ENCODE data around the gene CD247.

CD247 gene

DNA sequence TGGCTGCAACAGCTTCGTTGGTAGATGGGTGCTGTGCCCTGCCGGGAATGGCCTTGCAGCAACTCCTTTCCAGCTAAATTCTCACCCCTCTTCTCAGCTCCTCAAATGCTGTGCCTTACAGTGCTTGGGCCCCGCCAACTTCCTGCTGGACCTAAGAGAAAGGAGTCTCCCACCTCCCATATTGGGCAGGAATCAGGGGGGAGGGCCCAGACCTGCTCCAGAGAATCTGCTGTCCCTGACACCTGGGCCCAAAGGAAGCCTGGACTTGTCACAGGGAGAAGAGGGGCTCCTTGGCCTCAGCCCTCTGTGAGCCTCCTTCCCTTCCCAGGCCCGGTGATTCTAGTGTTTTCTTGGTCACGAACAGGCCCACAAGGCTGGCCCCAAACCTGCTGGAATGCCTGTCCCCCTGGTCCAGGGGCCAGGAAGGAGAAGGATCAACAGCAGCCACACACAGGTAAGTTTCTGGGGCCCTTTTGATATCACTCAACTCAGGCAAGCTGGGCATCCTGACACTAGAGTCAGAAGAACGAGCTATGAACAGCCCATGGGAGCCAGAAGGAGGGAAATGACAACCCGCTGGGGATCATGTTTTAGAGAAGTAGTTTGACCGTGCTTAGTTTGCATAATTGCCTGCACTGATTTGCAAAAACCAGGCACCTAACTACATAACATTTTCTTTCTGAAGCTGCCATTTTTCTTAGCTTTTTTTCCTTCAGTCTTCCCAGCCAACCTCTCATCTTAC is 86.2 kb downstream of the CD247 start:
- no peak for DNase-seq (ENCODE audit: low read depth)
- in situ Hi-C loops (cut with HindIII; ENCODE audit: low sequenced_read_pairs): no loop called here
- TF ChIP-seq, protein P1, sequence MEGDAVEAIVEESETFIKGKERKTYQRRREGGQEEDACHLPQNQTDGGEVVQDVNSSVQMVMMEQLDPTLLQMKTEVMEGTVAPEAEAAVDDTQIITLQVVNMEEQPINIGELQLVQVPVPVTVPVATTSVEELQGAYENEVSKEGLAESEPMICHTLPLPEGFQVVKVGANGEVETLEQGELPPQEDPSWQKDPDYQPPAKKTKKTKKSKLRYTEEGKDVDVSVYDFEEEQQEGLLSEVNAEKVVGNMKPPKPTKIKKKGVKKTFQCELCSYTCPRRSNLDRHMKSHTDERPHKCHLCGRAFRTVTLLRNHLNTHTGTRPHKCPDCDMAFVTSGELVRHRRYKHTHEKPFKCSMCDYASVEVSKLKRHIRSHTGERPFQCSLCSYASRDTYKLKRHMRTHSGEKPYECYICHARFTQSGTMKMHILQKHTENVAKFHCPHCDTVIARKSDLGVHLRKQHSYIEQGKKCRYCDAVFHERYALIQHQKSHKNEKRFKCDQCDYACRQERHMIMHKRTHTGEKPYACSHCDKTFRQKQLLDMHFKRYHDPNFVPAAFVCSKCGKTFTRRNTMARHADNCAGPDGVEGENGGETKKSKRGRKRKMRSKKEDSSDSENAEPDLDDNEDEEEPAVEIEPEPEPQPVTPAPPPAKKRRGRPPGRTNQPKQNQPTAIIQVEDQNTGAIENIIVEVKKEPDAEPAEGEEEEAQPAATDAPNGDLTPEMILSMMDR (IDR thresholded peaks at IDR 0.05; ENCODE audit: low read depth, low read length, missing control alignments): no peak
- no peak overlapping the region for H3K4me3 ChIP-seq (ENCODE audit: low read depth, low read length)

DNA sequence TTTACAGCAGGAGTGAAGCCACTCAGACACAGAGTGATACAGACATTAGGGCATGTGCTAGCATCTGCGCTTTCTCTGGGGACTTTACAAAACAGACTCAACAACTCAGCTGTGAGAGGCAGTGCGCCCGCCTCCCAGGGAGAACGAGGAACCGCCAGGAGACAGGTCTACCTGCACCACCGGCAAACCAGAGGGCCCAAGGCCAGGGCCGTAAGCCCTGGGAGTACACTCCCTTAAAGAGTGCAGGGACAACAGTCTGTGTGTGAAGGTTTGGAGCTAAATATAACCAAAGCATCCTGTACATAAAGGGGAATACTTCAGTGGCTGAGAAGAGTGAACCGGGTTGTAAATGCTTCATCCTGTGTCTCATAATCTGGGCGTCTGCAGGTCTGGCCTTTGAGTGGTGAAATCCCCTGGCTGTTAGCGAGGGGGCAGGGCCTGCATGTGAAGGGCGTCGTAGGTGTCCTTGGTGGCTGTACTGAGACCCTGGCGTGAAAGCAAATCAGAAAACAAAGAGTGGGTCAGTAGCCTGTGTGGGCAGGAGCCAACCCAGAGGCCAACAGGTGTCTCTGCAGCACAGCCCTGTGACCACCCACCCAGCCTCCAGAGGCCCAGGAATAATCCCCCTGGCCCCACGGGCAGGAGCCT is 86.9 kb downstream of the CD247 start:
- TF ChIP-seq, protein P1 (IDR thresholded peaks at IDR 0.05; ENCODE audit: low read depth, low read length, missing control alignments): no peak
- in situ Hi-C loops (cut with HindIII; ENCODE audit: low sequenced_read_pairs): no loop called here
- no peak overlapping the region for H3K4me3 ChIP-seq (ENCODE audit: low read depth, low read length)

DNA sequence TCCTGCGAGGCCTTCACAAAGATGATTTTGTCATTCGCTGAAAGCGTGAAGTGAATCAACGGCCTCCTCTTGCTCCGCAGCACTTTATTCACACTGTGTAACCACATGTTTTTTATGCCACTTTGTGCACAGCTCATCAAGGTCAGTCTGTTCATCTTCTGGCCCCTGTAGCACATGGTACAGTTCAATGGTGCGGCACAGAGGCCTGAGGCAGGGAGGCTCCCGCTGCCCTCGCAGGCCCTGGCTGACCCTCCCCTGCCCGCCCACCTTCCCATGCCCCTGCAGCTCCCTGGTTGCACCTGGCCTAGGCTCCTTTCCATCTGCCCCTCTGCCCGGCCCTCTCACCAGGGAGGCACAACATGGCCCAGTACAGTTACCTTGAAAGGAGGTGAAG is 87.5 kb downstream of the CD247 start:
- no peak overlapping the region for H3K4me3 ChIP-seq (ENCODE audit: low read depth, low read length)
- DNase-seq (ENCODE audit: low read depth): no peak
- TF ChIP-seq, protein P1 (IDR thresholded peaks at IDR 0.05; ENCODE audit: low read depth, low read length, missing control alignments): no peak
- in situ Hi-C loops (cut with HindIII; ENCODE audit: low sequenced_read_pairs): no loop called here

More for the DNA sequence above, 86.9 kb downstream of the CD247 start:
- DNase-seq (ENCODE audit: low read depth): no peak

DNA sequence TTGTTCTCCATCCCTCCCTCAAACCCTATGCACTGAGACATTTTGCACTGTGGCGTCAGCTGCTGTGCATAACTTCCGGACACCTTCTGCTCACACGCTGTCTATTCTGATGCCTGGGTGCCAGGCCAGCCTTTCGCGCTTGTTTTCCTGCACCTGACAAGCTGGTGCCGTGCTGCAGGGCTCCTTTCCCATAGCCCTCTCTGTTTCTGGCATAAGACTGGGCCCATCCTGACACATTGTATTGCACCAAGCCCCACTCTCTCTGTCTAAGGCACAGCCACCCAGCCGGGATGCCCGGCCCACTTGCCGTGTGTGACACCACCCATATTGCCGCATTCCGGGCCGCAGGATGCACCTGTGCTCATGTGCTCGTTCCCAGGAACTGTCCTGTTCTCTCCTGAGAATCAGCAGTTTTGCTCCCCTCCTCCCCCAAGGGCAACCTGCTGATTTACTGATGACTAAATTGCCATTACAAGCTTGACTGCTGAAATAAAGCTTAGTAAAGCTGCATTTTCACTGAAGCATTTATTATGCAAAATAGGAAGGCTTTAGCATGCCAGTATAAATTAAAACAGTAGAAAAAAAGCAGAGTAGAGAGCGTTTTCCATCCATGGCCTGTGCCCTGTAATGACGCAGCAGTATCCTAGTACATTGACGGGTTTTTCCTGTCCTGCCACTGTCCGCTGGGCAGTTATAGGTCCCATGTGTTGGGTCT is 88.0 kb downstream of the CD247 start:
- DNase-seq (ENCODE audit: low read depth): no peak
- H3K4me3 ChIP-seq (ENCODE audit: low read depth, low read length): no peak overlapping the region
- in situ Hi-C loops (cut with HindIII; ENCODE audit: low sequenced_read_pairs): no loop called here
- TF ChIP-seq, protein P1 (IDR thresholded peaks at IDR 0.05; ENCODE audit: low read depth, low read length, missing control alignments): no peak

GRCh38 chr1:167429612-167430011 is 88.7 kb downstream of the CD247 start:
- no peak for DNase-seq (ENCODE audit: low read depth)
- in situ Hi-C loops (cut with HindIII; ENCODE audit: low sequenced_read_pairs): no loop called here
- TF ChIP-seq, protein P1 (IDR thresholded peaks at IDR 0.05; ENCODE audit: low read depth, low read length, missing control alignments): no peak
- H3K4me3 ChIP-seq (ENCODE audit: low read depth, low read length): no peak overlapping the region

DNA sequence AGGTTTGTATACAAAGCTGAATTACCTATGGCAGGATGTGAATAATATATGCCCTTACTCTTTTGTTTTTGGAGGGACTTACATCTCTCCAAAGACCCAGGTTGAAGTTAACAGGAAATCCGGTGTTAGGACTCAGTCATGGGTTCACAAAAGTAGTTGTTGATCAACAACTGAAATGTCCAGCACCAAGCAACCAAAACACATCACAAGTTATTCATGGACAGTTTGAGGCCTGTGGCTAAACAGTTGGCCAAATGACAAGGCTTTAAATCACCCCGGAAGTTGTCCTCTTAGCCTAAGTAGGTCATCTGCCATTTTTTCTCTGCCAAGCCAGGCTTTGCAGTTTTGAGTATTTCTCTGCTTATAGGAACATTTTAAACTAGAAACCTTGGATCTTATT is 89.9 kb downstream of the CD247 start:
- in situ Hi-C loops (cut with HindIII; ENCODE audit: low sequenced_read_pairs): no loop called here

More for the DNA sequence above, 89.9 kb downstream of the CD247 start:
- DNase-seq (ENCODE audit: low read depth): no peak
- H3K4me3 ChIP-seq (ENCODE audit: low read depth, low read length): no peak overlapping the region
- TF ChIP-seq, protein P1 (IDR thresholded peaks at IDR 0.05; ENCODE audit: low read depth, low read length, missing control alignments): no peak
